T-helper 1 cell treated with Interleukin-12 subunit alpha and Interleukin-12 subunit beta and Interleukin-4 antibody, amounts not matched to agents 30 μg/mL and 1 μg/mL, for 36 hours (primary cell): ENCODE results near the gene LIX1.

ENCODE experiments used
- H3K27ac Mint-ChIP-seq: one replicate; pipeline ENCODE4 v1.8.0; 2021; ENCODE audit warnings: mild to moderate bottlenecking, mixed read lengths
- H3K27me3 Mint-ChIP-seq: one replicate; pipeline ENCODE4 v1.8.0; 2021; ENCODE audit warnings: low read depth, mixed read lengths
- H3K36me3 Mint-ChIP-seq: one replicate; pipeline ENCODE4 v1.8.0; 2021; ENCODE audit warnings: low read depth, mixed read lengths
- H3K4me1 Mint-ChIP-seq: one replicate; pipeline ENCODE4 v1.8.0; 2021; ENCODE audit warnings: low read depth, mixed read lengths
- H3K4me3 Mint-ChIP-seq: one replicate; pipeline ENCODE4 v1.8.0; 2021; ENCODE audit warnings: mild to moderate bottlenecking, moderate library complexity, mixed read lengths
- H3K9me3 Mint-ChIP-seq: one replicate; pipeline ENCODE4 v1.8.0; 2021; ENCODE audit warnings: mixed read lengths

Gene LIX1

DNA sequence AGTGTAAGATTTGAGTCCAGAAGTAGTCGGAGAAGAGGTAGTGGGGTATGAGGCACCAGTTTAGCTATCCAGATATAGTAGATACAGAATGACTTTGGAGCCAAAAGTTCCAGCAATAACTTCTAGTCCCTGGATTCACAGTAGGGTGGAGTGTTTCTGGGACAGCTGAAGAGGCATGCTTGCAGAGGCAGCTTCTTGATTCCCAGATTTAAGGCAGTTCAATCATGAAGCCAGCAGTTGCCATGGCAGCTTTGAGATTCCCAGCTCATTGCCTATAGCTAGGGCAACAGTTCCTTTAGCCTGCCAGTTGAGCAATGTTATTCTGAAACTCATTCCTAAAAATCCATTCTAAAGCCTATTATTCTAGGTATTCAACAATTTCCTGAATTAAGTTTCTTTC, 79.2 kb downstream of the LIX1 start:
- peaks cover 25% of the 10 kb centered on the region for H3K27me3 Mint-ChIP-seq
- no peaks in the 10 kb centered on the region for H3K36me3 Mint-ChIP-seq
- no peak overlapping the region for H3K27ac Mint-ChIP-seq
- no peak overlapping the region for H3K4me3 Mint-ChIP-seq
- H3K9me3 Mint-ChIP-seq, result peaks cover 5% of the 10 kb centered on the region
- H3K4me1 Mint-ChIP-seq, result no peaks in the 10 kb centered on the region

DNA sequence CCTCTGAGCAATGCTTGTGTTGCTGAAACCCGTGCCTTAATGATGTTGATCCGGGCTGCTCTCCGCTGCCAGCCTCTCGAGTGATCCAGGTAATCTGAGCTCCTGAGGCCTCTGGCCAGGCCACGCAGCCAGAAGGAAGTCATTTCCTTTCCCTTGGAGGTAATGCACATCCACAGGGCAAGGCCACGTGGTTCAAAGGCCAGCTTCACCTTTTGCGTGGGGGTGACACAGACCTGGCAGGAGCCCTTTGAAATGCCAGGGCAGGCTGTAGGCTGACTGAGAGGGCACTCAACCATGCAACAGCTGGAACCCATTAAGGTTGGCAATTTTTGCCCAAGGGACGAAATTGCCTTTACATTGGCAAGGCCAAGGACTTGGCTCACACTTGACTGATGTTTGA, 80.4 kb downstream of the LIX1 start:
- Mint-ChIP-seq H3K4me1 (no peaks in the 10 kb centered on the region), H3K9me3 (peaks cover 5% of the 10 kb centered on the region), H3K4me3 (no peak overlapping the region), H3K36me3 (no peaks in the 10 kb centered on the region), H3K27ac (no peak overlapping the region), H3K27me3 (peaks cover 23% of the 10 kb centered on the region)

DNA sequence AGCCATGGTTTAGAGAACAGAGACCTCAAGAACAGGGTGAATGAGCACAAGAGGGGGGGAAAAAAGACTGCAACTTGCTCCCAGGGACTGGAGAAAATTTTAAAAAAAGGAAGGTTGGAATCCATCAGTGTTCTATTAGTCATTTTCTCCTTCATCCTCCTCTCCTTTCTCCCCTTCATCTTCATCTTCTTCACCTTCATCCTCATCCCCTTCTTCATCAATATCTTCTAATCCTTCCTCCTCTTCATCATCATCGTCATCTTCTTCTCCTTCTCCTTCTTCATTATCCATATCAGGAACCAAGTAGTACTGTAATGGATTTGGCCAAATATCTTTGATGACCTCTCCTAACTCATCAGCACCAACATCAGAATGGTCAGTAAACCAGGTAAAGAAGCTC, 86.1 kb downstream of the LIX1 start:
- H3K27me3 Mint-ChIP-seq, result peaks cover 43% of the 10 kb centered on the region
- H3K36me3 Mint-ChIP-seq, result no peaks in the 10 kb centered on the region
- no peaks in the 10 kb centered on the region for H3K4me1 Mint-ChIP-seq
- no peak overlapping the region for H3K4me3 Mint-ChIP-seq
- H3K27ac Mint-ChIP-seq, result no peak overlapping the region
- peaks cover 20% of the 10 kb centered on the region for H3K9me3 Mint-ChIP-seq

DNA sequence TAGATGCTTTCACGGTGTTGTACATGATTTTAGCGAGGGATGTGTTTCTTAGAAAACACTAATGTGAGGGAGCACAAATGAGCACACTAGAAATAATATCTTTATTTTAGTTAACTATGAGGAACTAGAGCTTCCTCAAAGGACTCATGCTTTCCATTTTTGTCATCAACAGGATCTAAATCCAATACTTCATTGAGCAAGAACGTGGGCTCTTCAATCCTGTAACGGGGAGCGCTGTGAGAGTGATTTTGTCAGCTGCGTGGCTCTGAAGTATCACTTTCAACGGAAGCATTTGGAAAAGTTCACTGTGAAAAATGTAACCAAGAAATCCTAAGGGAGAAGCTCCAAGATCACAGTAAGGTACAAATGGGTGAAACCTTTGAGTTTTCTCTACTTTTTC, 93.2 kb downstream of the LIX1 start:
- peaks cover 46% of the 10 kb centered on the region for H3K27me3 Mint-ChIP-seq
- no peaks in the 10 kb centered on the region for H3K36me3 Mint-ChIP-seq
- peaks cover 14% of the 10 kb centered on the region for H3K9me3 Mint-ChIP-seq
- no peak overlapping the region for H3K4me3 Mint-ChIP-seq
- no peak overlapping the region for H3K27ac Mint-ChIP-seq
- peaks cover 5% of the 10 kb centered on the region for H3K4me1 Mint-ChIP-seq

DNA sequence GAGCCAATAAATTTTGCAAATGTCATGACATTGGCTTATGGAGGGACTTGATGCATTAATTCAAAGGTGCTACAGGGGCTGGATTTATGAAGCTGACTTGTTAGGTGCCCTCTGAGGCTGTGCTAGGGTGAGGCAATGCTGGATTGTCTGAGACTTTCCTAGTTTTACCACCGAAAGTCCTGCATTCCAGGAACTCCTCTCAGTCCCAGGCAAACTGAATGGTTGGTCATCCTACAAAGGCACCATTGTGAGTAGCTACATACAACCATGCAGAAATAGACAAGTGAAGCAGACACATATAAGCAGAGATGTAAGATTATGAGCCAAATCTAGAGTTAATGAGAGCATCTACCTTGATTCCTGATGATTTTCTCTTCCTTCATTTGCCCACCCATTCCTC, 95.3 kb downstream of the LIX1 start:
- no peak overlapping the region for H3K4me3 Mint-ChIP-seq
- H3K9me3 Mint-ChIP-seq, result peaks cover 3% of the 10 kb centered on the region
- H3K4me1 Mint-ChIP-seq, result peaks cover 5% of the 10 kb centered on the region
- H3K27ac Mint-ChIP-seq, result no peak overlapping the region
- peaks cover 25% of the 10 kb centered on the region for H3K27me3 Mint-ChIP-seq
- H3K36me3 Mint-ChIP-seq, result no peaks in the 10 kb centered on the region

DNA sequence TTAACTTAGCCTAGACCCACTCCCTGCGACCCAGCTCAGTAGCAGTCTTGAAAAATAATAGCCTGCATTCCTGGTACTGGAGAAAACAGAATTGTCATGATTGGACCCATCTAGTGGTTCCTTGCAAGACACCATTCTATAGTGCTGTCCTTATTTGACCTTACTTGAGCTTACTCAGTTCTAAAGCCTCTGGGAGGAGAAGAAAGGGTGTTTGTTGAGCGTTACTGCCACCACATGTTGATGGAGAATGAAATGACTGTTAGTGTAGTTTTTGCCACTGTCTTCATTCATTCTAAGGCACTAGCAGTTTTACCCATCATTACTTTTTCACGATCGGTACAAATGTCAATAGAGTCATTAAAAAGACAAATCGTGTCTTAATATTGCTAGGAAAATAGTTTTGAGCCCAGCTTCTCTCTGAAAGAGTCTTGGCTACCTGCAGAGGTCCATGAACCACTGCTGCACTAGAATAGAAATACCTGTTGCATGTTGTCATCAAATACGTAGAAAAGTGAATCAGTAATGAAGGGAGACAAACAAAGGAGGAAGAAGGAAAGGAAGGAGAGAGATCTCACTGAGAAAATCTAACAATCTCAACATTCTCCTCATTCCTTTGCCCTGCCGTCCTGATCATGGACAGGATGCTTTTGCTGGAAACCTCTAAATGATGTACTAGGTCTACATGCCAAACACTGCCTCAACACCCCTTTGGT, 96.0 kb downstream of the LIX1 start:
- Mint-ChIP-seq H3K27ac (no peak overlapping the region), H3K9me3 (no peaks in the 10 kb centered on the region), H3K27me3 (peaks cover 22% of the 10 kb centered on the region)

DNA sequence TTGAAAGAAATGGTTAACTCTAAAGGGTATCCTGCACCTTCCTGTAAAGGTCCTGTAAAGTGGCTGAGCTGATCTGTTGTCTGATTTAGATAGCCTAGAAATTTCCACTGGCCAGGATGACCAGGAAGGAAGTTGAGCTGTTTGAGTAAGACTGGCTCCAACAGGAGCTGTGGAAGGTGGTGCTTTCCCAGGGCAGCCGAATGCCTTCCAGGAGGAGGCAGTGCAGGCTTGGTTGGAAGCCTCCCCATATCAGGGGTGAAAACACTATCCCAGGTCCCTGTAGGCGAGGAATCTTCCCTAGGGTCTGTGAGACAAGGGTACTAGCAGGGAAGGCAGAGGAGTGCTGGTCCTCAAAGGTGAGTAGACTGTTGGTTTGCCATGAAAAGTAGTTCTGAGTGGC, 98.4 kb downstream of the LIX1 start:
- H3K4me3 Mint-ChIP-seq, result no peak overlapping the region
- no peak overlapping the region for H3K27ac Mint-ChIP-seq
- H3K36me3 Mint-ChIP-seq, result no peaks in the 10 kb centered on the region
- H3K4me1 Mint-ChIP-seq, result no peaks in the 10 kb centered on the region
- H3K27me3 Mint-ChIP-seq, result peaks cover 12% of the 10 kb centered on the region
- no peaks in the 10 kb centered on the region for H3K9me3 Mint-ChIP-seq

More for the DNA sequence above, 96.0 kb downstream of the LIX1 start:
- peaks cover 5% of the 10 kb centered on the region for H3K4me1 Mint-ChIP-seq
- no peak overlapping the region for H3K4me3 Mint-ChIP-seq
- H3K36me3 Mint-ChIP-seq, result no peaks in the 10 kb centered on the region

DNA sequence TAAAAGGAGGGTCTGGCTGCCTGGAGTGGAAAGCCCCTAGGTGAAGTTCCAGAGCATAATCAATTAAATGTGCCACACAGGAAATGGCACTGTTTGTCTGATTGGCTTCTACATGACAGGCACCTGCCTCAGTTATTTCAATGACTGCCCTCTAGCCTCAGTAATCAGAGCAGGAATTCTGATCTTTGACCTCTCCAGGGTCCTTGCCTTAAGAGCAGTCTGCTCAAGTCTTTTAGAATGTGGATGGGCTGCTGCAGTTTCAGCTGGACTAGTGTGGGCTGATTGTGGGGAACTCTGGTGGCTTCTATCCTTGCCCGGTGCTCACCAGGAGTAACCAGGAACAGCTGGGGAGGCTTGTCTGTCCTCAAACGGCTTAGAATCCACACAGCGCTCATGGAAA, 98.9 kb downstream of the LIX1 start:
- H3K27me3 Mint-ChIP-seq, result peaks cover 12% of the 10 kb centered on the region
- H3K27ac Mint-ChIP-seq, result no peak overlapping the region
- H3K4me3 Mint-ChIP-seq, result no peak overlapping the region
- no peaks in the 10 kb centered on the region for H3K9me3 Mint-ChIP-seq
- H3K4me1 Mint-ChIP-seq, result peaks cover 2% of the 10 kb centered on the region
- peaks cover 3% of the 10 kb centered on the region for H3K36me3 Mint-ChIP-seq

DNA sequence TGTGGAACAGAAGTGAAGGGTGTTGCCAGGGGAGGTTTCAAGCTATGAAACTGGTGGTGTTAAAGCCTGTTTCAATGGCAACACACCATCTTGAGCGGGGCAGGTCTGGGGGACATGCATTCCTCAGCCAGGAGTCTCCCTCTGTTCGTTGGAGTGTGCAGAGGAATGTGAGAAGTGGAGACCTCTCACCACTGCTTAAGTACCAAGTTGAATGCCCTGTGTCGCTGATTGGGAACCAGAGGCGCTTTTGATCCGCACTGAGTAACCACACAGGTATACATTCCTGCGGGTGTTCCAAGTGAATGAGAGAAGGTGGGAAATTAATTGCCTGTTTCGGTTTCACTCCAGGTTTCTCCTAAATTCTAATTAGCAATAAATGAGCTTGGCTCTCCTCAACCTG, 99.4 kb downstream of the LIX1 start:
- Mint-ChIP-seq H3K4me3 (no peak overlapping the region), H3K9me3 (no peaks in the 10 kb centered on the region), H3K27me3 (peaks cover 9% of the 10 kb centered on the region), H3K27ac (no peak overlapping the region), H3K36me3 (peaks cover 3% of the 10 kb centered on the region), H3K4me1 (peaks cover 2% of the 10 kb centered on the region)
